Tibial artery (tissue), 4 donors: ENCODE results near the gene RAB3IP.
"Not testable (repeated sequence)": the region's sequence is repeated elsewhere in the genome, so short reads cannot be mapped to it uniquely, and the experiment has no call there.

Experiments used
- DNase-seq, 2 donors: peaks; one replicate each; pipeline ENCODE4 v3.0.0-alpha.2; 2019
- H3K27ac ChIP-seq, 2 donors: fragments of 200-600 bp; sonication (generic) in 1 of 2; 1 replicate in 1 of 2; 2 replicates in 1 of 2; pipeline ENCODE4 v1.5.1; 2018 to 2019; ENCODE audit warnings: mild to moderate bottlenecking in 1 of 2
- H3K27me3 ChIP-seq, 2 donors: fragments of 200-600 bp; sonication (generic) in 1 of 2; one replicate each; pipeline versions ENCODE4 v1.5.1 to v1.6.0; 2016 to 2019
- H3K36me3 ChIP-seq, 3 donors: fragments of 200-600 bp; sonication (generic) in 2 of 3; one replicate each; pipeline ENCODE4 v1.5.1; 2016 to 2019; ENCODE audit warnings: mild to moderate bottlenecking in 2 of 3
- H3K4me1 ChIP-seq, 4 donors: fragments of 200-600 bp; sonication (generic) in 2 of 4; 1 replicate in 3 of 4; 2 replicates in 1 of 4; pipeline ENCODE4 v1.5.1; 2016 to 2019
- H3K4me3 ChIP-seq, 2 donors: fragments of 200-600 bp; sonication (generic) in 1 of 2; 1 replicate in 1 of 2; 2 replicates in 1 of 2; pipeline ENCODE4 v1.5.1; 2018 to 2019; ENCODE audit warnings: mild to moderate bottlenecking in 2 of 2
- H3K9me3 ChIP-seq, 3 donors: fragments of 200-600 bp; sonication (generic) in 1 of 3; one replicate each; pipeline ENCODE4 v1.5.1; 2016 to 2019
- intact Hi-C: fragments of 100-400 bp; cut with DNase I; formaldehyde crosslinking; loops from one replicate; pipeline ENCODE4 v1.15.0; 2023; ENCODE audit warnings: low total_unique reads
- TF ChIP-seq, protein P1 (sequence below), 2 experiments: fragments of 200-600 bp in 1 of 2; fragments of 450-650 bp in 1 of 2; IDR thresholded peaks; one replicate each; pipeline ENCODE4 v1.5.1; 2017 to 2019; ENCODE audit warnings: antibody characterized with exemption in 2 of 2, mild to moderate bottlenecking in 1 of 2, moderate library complexity in 1 of 2

The RAB3IP gene

DNA sequence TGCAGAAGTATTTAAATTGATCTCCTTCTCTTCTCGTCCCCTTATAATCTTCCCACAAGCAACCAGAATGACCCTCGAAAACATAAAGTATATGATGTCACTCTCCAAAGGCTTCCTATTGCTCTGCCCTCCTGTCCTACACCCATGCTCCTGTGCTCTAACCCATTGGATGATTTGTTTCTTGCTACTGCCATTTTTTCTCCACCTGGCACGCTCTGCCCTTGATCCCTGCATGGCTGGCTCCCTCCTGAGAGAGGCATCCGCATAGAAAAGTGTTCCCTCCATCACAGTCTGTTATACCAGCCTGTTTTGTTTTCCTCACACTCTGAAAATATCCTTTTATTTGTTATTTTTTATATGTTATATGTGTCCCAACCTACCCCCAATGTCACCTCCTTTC is 106.2 kb downstream of the RAB3IP start:
- TF ChIP-seq, protein P1, sequence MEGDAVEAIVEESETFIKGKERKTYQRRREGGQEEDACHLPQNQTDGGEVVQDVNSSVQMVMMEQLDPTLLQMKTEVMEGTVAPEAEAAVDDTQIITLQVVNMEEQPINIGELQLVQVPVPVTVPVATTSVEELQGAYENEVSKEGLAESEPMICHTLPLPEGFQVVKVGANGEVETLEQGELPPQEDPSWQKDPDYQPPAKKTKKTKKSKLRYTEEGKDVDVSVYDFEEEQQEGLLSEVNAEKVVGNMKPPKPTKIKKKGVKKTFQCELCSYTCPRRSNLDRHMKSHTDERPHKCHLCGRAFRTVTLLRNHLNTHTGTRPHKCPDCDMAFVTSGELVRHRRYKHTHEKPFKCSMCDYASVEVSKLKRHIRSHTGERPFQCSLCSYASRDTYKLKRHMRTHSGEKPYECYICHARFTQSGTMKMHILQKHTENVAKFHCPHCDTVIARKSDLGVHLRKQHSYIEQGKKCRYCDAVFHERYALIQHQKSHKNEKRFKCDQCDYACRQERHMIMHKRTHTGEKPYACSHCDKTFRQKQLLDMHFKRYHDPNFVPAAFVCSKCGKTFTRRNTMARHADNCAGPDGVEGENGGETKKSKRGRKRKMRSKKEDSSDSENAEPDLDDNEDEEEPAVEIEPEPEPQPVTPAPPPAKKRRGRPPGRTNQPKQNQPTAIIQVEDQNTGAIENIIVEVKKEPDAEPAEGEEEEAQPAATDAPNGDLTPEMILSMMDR (IDR thresholded peaks at IDR 0.05) = no peak
- no peak overlapping the region for H3K27ac ChIP-seq
- H3K4me3 ChIP-seq = no peak overlapping the region
- no peaks in the 10 kb centered on the region for H3K36me3 ChIP-seq
- DNase-seq = no peak
- H3K27me3 ChIP-seq = no peaks in the 10 kb centered on the region
- intact Hi-C loops = no loop called here
- H3K9me3 ChIP-seq = no peaks in the 10 kb centered on the region
- H3K4me1 ChIP-seq = no peaks in the 10 kb centered on the region

DNA sequence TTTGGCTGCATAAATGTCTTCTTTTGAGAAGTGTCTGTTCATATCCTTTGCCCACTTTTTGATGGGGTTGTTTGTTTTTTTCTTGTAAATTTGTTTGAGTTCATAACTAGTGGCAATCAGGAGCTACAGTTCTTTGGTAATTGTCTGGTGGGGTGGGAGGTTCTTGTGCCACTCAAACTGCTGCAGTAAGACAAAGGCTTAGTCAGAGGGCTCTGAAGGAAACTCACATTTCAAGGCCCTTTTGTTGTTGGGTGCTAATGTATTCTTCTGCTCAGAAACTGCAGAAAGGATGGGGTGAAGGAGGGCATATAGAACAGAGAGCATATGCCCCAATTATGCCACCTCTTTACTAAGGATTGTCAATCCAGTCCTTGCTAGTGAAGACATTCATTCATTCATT is 108.3 kb downstream of the RAB3IP start:
- no peak overlapping the region for H3K27ac ChIP-seq
- H3K27me3 ChIP-seq = no peaks in the 10 kb centered on the region
- DNase-seq = no peak
- TF ChIP-seq, protein P1 (IDR thresholded peaks at IDR 0.05) = no peak
- intact Hi-C loops = no loop called here
- H3K4me3 ChIP-seq = no peak overlapping the region
- no peaks in the 10 kb centered on the region for H3K9me3 ChIP-seq
- no peaks in the 10 kb centered on the region for H3K36me3 ChIP-seq
- no peaks in the 10 kb centered on the region for H3K4me1 ChIP-seq

DNA sequence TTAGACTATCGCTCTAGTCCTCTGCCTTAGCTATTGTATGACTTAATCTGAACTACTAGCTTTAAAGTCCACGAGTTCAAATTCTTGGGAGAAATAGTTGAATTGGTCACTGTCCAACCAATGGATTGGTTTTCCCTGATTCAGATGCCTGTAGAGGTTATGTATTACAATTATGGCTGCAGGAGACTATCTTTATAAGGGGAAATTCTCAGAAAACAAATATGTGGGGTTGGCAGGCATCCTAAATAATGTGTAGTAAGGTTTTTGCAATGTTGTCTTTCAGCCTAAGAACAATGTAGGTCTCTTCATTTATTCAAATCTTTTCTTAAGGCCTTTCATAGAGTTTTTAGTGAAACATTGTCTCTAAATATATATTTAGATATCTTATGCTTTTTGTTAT is 113.3 kb downstream of the RAB3IP start:
- TF ChIP-seq, protein P1 (IDR thresholded peaks at IDR 0.05) = no peak
- intact Hi-C loops = no loop called here
- Histone ChIP-seq H3K36me3 (no peaks in the 10 kb centered on the region), H3K27me3 (no peaks in the 10 kb centered on the region), H3K4me1 (no peaks in the 10 kb centered on the region), H3K27ac (no peak overlapping the region), H3K4me3 (no peak overlapping the region), H3K9me3 (no peaks in the 10 kb centered on the region)
- DNase-seq = no peak

DNA sequence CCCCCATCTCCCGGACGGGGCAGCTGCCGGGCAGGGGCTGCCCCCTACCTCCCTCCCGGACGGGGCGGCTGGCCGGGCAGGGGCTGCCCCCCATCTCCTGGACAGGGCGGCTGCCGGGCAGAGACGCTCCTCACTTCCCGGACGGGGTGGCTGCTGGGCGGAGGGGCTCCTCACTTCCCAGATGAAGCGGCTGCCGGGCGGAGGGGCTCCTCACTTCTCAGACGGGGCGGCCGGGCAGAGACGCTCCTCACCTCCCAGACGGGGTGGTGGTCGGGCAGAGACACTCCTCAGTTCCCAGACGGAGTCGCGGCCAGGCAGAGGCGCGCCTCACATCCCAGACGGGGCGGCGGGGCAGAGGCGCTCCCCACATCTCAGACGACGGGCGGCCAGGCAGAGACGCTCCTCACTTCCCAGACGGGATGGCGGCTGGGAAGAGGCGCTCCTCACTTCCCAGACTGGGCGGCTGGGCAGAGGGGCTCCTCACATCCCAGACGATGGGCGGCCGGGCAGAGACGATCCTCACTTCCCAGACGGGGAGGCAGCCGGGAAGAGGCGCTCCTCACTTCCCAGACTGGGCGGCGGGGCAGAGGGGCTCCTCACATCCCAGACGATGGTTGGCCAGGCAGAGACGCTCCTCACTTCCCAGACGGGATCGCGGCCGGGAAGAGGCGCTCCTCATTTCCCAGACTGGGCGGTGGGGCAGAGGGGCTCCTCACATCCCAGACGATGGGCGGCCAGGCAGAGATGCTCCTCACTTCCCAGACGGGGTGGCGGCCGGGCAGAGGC is 114.7 kb downstream of the RAB3IP start:
- intact Hi-C loops, H3K36me3 ChIP-seq, DNase-seq, H3K27ac ChIP-seq, H3K9me3 ChIP-seq, H3K4me3 ChIP-seq, H3K27me3 ChIP-seq, H3K4me1 ChIP-seq: not testable (repeated sequence)

DNA sequence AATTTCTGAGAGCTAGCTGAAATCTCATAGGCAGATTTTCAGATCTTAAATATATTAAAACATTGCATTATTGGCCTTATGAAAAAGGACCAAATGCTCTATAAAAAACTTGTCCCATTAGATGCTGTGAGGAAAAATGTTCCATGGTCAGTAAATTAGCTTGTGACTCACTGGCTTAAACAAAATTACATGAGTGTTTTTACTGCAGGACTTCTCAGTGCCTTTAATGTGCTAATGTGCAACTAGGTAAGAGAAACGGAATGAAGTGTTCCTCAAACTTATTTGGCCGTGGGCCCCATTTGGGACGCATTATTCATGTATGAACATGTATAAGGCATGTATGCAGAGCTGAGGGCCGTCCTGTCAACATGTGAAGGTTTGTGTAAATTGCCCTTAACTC is 128.0 kb downstream of the RAB3IP start:
- TF ChIP-seq, protein P1 (IDR thresholded peaks at IDR 0.05) = no peak

DNA sequence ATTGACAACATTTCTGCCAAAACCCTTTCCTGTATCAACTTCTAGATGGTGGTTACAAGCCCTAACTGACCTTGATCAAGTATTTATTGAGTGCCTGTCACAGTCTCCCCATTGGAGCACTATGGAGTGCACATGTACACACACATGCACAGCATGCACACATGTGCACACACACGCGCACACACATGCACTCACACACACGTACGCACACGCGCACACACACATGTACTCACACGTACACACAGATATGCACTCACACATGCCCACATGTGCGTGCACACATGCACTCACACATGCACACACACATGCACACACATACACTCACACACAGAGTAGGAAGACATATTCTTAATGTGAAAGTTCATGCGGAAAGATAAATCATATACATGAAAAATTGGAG is 130.0 kb downstream of the RAB3IP start:
- no peak for DNase-seq
- intact Hi-C loops = no loop called here

More for the DNA sequence above, 128.0 kb downstream of the RAB3IP start:
- Histone ChIP-seq H3K4me1 (no peaks in the 10 kb centered on the region), H3K36me3 (no peaks in the 10 kb centered on the region), H3K9me3 (no peaks in the 10 kb centered on the region), H3K4me3 (no peak overlapping the region), H3K27ac (no peak overlapping the region), H3K27me3 (no peaks in the 10 kb centered on the region)
- intact Hi-C loops = no loop called here
- no peak for DNase-seq

More for the DNA sequence above, 130.0 kb downstream of the RAB3IP start:
- Histone ChIP-seq H3K4me3 (no peak overlapping the region), H3K27me3 (no peaks in the 10 kb centered on the region), H3K27ac (no peak overlapping the region), H3K9me3 (no peaks in the 10 kb centered on the region), H3K4me1 (no peaks in the 10 kb centered on the region), H3K36me3 (no peaks in the 10 kb centered on the region)
- TF ChIP-seq, protein P1 (IDR thresholded peaks at IDR 0.05) = no peak
